PFSK-1 (cell line): ENCODE measurements around the gene NOP53.

Experiments
- POLR2AphosphoS5 ChIP-seq: IDR thresholded peaks from 2 replicates; pipeline ENCODE4 v1.6.1; 2012; ENCODE audit warnings: low read depth, mild to moderate bottlenecking, control low read depth, low read length, moderate library complexity
- SIN3A ChIP-seq: IDR thresholded peaks from 2 replicates; pipeline ENCODE4 v1.6.1; 2012; ENCODE audit warnings: mild to moderate bottlenecking, low read length, moderate library complexity, borderline replicate concordance; ENCODE audit not compliant: insufficient read depth
- TAF1 ChIP-seq: IDR thresholded peaks from 2 replicates; pipeline ENCODE4 v1.6.1; 2012; ENCODE audit warnings: low read length, control low read depth, borderline replicate concordance; ENCODE audit not compliant: insufficient read depth
- TF ChIP-seq, protein P1 (sequence below), 2 experiments: IDR thresholded peaks; 2 replicates each; pipeline versions ENCODE4 v1.6.1 to v1.8.0; 2011 to 2012; ENCODE audit warnings: low read depth in 2 of 2, low read length in 2 of 2, control low read depth in 1 of 2, inconsistent platforms in 1 of 2, mild to moderate bottlenecking in 1 of 2, moderate library complexity in 1 of 2; ENCODE audit not compliant: insufficient read depth in 1 of 2

DNA sequence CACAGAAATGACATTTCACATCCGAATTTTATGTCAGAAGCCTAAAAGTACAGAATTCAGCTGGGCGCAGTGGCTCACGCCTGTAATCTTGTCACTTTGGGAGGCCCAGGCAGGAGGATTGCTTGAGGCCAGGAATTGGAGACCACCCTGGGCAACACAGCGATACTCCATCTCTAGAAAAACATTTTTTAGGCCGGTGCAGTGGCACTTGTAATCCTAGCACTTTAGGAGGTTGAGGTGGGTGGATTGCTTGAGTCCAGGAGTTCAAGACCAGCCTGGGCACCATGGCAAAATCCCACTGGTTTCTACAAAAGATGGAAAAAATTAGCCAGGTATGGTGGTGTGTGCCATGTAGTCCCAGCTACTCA lies 15.3 kb downstream of the NOP53 start:
- no peak; the same call in 1 of the 2 replicates for TF ChIP-seq POLR2AphosphoS5
- no peak for TF ChIP-seq SIN3A
- TF ChIP-seq, protein P1, sequence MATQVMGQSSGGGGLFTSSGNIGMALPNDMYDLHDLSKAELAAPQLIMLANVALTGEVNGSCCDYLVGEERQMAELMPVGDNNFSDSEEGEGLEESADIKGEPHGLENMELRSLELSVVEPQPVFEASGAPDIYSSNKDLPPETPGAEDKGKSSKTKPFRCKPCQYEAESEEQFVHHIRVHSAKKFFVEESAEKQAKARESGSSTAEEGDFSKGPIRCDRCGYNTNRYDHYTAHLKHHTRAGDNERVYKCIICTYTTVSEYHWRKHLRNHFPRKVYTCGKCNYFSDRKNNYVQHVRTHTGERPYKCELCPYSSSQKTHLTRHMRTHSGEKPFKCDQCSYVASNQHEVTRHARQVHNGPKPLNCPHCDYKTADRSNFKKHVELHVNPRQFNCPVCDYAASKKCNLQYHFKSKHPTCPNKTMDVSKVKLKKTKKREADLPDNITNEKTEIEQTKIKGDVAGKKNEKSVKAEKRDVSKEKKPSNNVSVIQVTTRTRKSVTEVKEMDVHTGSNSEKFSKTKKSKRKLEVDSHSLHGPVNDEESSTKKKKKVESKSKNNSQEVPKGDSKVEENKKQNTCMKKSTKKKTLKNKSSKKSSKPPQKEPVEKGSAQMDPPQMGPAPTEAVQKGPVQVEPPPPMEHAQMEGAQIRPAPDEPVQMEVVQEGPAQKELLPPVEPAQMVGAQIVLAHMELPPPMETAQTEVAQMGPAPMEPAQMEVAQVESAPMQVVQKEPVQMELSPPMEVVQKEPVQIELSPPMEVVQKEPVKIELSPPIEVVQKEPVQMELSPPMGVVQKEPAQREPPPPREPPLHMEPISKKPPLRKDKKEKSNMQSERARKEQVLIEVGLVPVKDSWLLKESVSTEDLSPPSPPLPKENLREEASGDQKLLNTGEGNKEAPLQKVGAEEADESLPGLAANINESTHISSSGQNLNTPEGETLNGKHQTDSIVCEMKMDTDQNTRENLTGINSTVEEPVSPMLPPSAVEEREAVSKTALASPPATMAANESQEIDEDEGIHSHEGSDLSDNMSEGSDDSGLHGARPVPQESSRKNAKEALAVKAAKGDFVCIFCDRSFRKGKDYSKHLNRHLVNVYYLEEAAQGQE (IDR thresholded peaks at IDR 0.05; ENCODE audit: insufficient read depth in 1 of 2, low read depth in 2 of 2, low read length in 2 of 2) = no peak
- no peak for TF ChIP-seq TAF1
